H1 (cell line): ENCODE results near the gene MYOG. TPM values are rescaled to one million over a fixed set of nuclear protein-coding genes. Genes with fewer than 3 reads are reported as not detected.

Experiments
- CTCF ChIA-PET: fragments of 300-600 bp; sonication (Branson Sonifier 250); formaldehyde crosslinking; loops from one replicate; lab custom pipeline; 2021; ENCODE audit not compliant: partially characterized antibody; lab: Charles Lee
- POLR2A ChIA-PET: fragments of 300-600 bp; sonication (Branson Sonifier 250); formaldehyde crosslinking; loops from one replicate; lab custom pipeline; 2021; ENCODE audit warnings: inconsistent platforms; ENCODE audit not compliant: partially characterized antibody; lab: Charles Lee
- DNase-seq, 2 experiments: peaks; one replicate each; pipeline versions ENCODE4 v3.0.0 to v3.0.0-alpha.2; 2010 to 2022; ENCODE audit warnings: low spot score in 2 of 2, low read depth in 1 of 2, mixed read lengths in 1 of 2
- FAIRE-seq: peaks from 2 replicates; lab custom pipeline; 2011; peaks lifted over from hg19 to GRCh38; lab: Jason Lieb, UNC
- H2AFZ ChIP-seq: 2 replicates; pipeline ENCODE4 v1.8.1; 2012; ENCODE audit warnings: low read length, inconsistent platforms
- H2AK5ac ChIP-seq: 2 replicates; pipeline ENCODE4 v1.6.1; 2013; ENCODE audit warnings: low read depth, low read length
- H2BK120ac ChIP-seq: replicated peaks from 2 replicates; pipeline ENCODE3; 2013; ENCODE audit warnings: low read depth, low read length, inconsistent platforms
- H2BK12ac ChIP-seq: 2 replicates; pipeline ENCODE4 v1.6.1; 2013; ENCODE audit warnings: low read depth, low read length
- H2BK15ac ChIP-seq: 2 replicates; pipeline ENCODE4 v1.6.1; 2013; ENCODE audit warnings: low read length
- H2BK20ac ChIP-seq: 2 replicates; pipeline ENCODE4 v1.6.1; 2013; ENCODE audit warnings: low read length
- H2BK5ac ChIP-seq: 2 replicates; pipeline ENCODE4 v1.6.1; 2013; ENCODE audit warnings: low read depth, low read length
- H3K14ac ChIP-seq: 2 replicates; pipeline ENCODE4 v1.6.1; 2013; ENCODE audit warnings: inconsistent platforms; ENCODE audit not compliant: insufficient read length
- H3K18ac ChIP-seq: 2 replicates; pipeline ENCODE4 v1.6.1; 2013; ENCODE audit warnings: low read length; ENCODE audit errors: extremely low read depth
- H3K23ac ChIP-seq: 2 replicates; pipeline ENCODE4 v1.6.1; 2013; ENCODE audit warnings: inconsistent platforms; ENCODE audit not compliant: insufficient read length
- H3K23me2 ChIP-seq: 2 replicates; pipeline ENCODE4 v1.6.1; 2013; ENCODE audit warnings: low read depth, low read length
- H3K27ac ChIP-seq: 2 replicates; pipeline ENCODE4 v1.6.1; 2011; ENCODE audit warnings: low read depth, low read length, inconsistent platforms
- H3K27me3 ChIP-seq, 4 experiments: replicated peaks in 1 of 4; 1 replicate in 1 of 4; 2 replicates in 3 of 4; pipeline versions ENCODE4 v1.6.1 to v1.8.1; 2011 to 2013; ENCODE audit warnings: low read length in 3 of 4, mild to moderate bottlenecking in 3 of 4, inconsistent platforms in 2 of 4, mixed read lengths in 2 of 4, moderate library complexity in 1 of 4; ENCODE audit not compliant: control insufficient read depth in 3 of 4, insufficient read depth in 3 of 4; ENCODE audit errors: extremely low read depth in 1 of 4
- H3K36me3 ChIP-seq, 4 experiments: 2 replicates each; pipeline versions ENCODE4 v1.6.1 to v1.8.1; 2011 to 2013; ENCODE audit warnings: mild to moderate bottlenecking in 4 of 4, low read length in 3 of 4, moderate library complexity in 2 of 4, control low read depth in 1 of 4, inconsistent platforms in 1 of 4; ENCODE audit not compliant: insufficient read depth in 4 of 4, control insufficient read depth in 2 of 4
- H3K4ac ChIP-seq: replicated peaks from 2 replicates; pipeline ENCODE3; 2013; ENCODE audit warnings: low read length, low read depth, mixed read lengths, inconsistent platforms; ENCODE audit not compliant: insufficient read length
- H3K4me1 ChIP-seq, 4 experiments: replicated peaks in 1 of 4; 1 replicate in 1 of 4; 2 replicates in 3 of 4; pipeline versions ENCODE4 v1.6.1 to v1.8.1; 2011 to 2013; ENCODE audit warnings: low read length in 3 of 4, inconsistent platforms in 2 of 4, mixed read lengths in 1 of 4; ENCODE audit not compliant: insufficient read depth in 4 of 4, control insufficient read depth in 3 of 4
- H3K4me2 ChIP-seq, 2 experiments: 2 replicates each; pipeline versions ENCODE4 v1.6.1 to v1.8.1; 2011 to 2013; ENCODE audit warnings: low read depth in 2 of 2, low read length in 2 of 2, control low read depth in 1 of 2, inconsistent platforms in 1 of 2, mild to moderate bottlenecking in 1 of 2; ENCODE audit not compliant: insufficient read depth in 1 of 2
- H3K4me3 ChIP-seq, 4 experiments: fragments of 200-600, 300-600 bp in 1 of 4; sonication (generic), shearing (Covaris generic), sonication (Bioruptor Twin) in 1 of 4; 2 replicates each; pipeline versions ENCODE4 v1.5.1 to v1.8.1; 2011 to 2016; ENCODE audit warnings: low read length in 4 of 4, low read depth in 3 of 4, control low read depth in 2 of 4, inconsistent platforms in 2 of 4, mild to moderate bottlenecking in 2 of 4, mixed read lengths in 1 of 4, moderate library complexity in 1 of 4; ENCODE audit not compliant: insufficient read depth in 2 of 4; ENCODE audit errors: extremely low read depth in 1 of 4
- H3K56ac ChIP-seq: replicated peaks from 2 replicates; pipeline ENCODE3; 2013; ENCODE audit warnings: low read depth, mild to moderate bottlenecking, mixed read lengths, low read length, inconsistent platforms; ENCODE audit not compliant: insufficient read length
- H3K79me1 ChIP-seq: 2 replicates; pipeline ENCODE4 v1.6.1; 2013; ENCODE audit warnings: low read depth, low read length, control low read depth
- H3K79me2 ChIP-seq, 2 experiments: 2 replicates each; pipeline versions ENCODE4 v1.6.1 to v1.8.1; 2012 to 2013; ENCODE audit warnings: low read length in 2 of 2, mild to moderate bottlenecking in 2 of 2, inconsistent platforms in 1 of 2; ENCODE audit not compliant: insufficient read depth in 2 of 2, control insufficient read depth in 1 of 2
- H3K9ac ChIP-seq, 4 experiments: replicated peaks in 1 of 4; 1 replicate in 1 of 4; 2 replicates in 3 of 4; pipeline versions ENCODE4 v1.6.1 to v1.8.1; 2011 to 2013; ENCODE audit warnings: low read depth in 3 of 4, low read length in 3 of 4, control low read depth in 2 of 4, mild to moderate bottlenecking in 2 of 4, moderate library complexity in 2 of 4, inconsistent platforms in 1 of 4; ENCODE audit errors: extremely low read depth in 1 of 4
- H3K9me3 ChIP-seq, 2 experiments: 2 replicates each; pipeline versions ENCODE4 v1.6.1 to v1.8.1; 2012 to 2013; ENCODE audit warnings: mild to moderate bottlenecking in 2 of 2, moderate library complexity in 2 of 2, control low read depth in 1 of 2, inconsistent platforms in 1 of 2, low read depth in 1 of 2, low read length in 1 of 2, mixed read lengths in 1 of 2; ENCODE audit not compliant: insufficient read depth in 2 of 2
- H4K20me1 ChIP-seq, 2 experiments: replicated peaks in 1 of 2; 2 replicates each; pipeline versions ENCODE3 to v1.8.1; 2011 to 2013; ENCODE audit warnings: inconsistent platforms in 2 of 2, low read length in 2 of 2, mild to moderate bottlenecking in 1 of 2; ENCODE audit not compliant: insufficient read depth in 2 of 2, control insufficient read depth in 1 of 2
- H4K5ac ChIP-seq: 2 replicates; pipeline ENCODE4 v1.6.1; 2013; ENCODE audit warnings: low read length, low read depth, mixed read lengths, inconsistent platforms; ENCODE audit not compliant: insufficient read length
- H4K8ac ChIP-seq: 2 replicates; pipeline ENCODE4 v1.8.0; 2013; ENCODE audit warnings: mild to moderate bottlenecking, moderate library complexity, low read length, inconsistent platforms; ENCODE audit not compliant: insufficient read depth; ENCODE audit errors: extremely low read depth
- H4K91ac ChIP-seq: replicated peaks from 2 replicates; pipeline ENCODE3; 2013; ENCODE audit warnings: low read length, mixed read lengths, inconsistent platforms; ENCODE audit not compliant: insufficient read length
- ATF2 ChIP-seq: IDR thresholded peaks from 2 replicates; pipeline ENCODE4 v1.6.1; 2012; ENCODE audit warnings: low read length, inconsistent platforms
- CEBPB ChIP-seq: IDR thresholded peaks from 2 replicates; pipeline ENCODE4 v1.6.1; 2012; ENCODE audit warnings: low read depth, low read length
- CHD1 ChIP-seq: IDR thresholded peaks from 2 replicates; pipeline ENCODE4 v1.6.1; 2012; ENCODE audit warnings: low read depth, low read length, improper control_type of control experiment
- EGR1 ChIP-seq: IDR thresholded peaks from 2 replicates; pipeline ENCODE4 v1.6.1; 2011; ENCODE audit warnings: low read depth, low read length, borderline replicate concordance
- FOSL1 ChIP-seq: IDR thresholded peaks from 2 replicates; pipeline ENCODE4 v1.6.1; 2011; ENCODE audit warnings: mild to moderate bottlenecking, low read depth, low read length, moderate library complexity; ENCODE audit not compliant: insufficient read depth
- GABPA ChIP-seq: IDR thresholded peaks from 2 replicates; pipeline ENCODE4 v1.6.1; 2011; ENCODE audit warnings: mild to moderate bottlenecking, low read length, moderate library complexity, borderline replicate concordance; ENCODE audit not compliant: insufficient read depth
- MAX ChIP-seq: IDR thresholded peaks from 2 replicates; pipeline ENCODE4 v1.6.1; 2012; ENCODE audit warnings: inconsistent platforms
- NRF1 ChIP-seq: IDR thresholded peaks from 2 replicates; pipeline ENCODE4 v1.6.1; 2011; ENCODE audit warnings: mild to moderate bottlenecking, low read depth, low read length, improper control_type of control experiment
- RFX5 ChIP-seq: IDR thresholded peaks from 2 replicates; pipeline ENCODE4 v1.6.1; 2011; ENCODE audit warnings: low read depth, low read length, improper control_type of control experiment, borderline replicate concordance
- SP2 ChIP-seq: IDR thresholded peaks from 2 replicates; pipeline ENCODE4 v1.6.1; 2012; ENCODE audit warnings: mild to moderate bottlenecking, low read length, inconsistent platforms
- USF2 ChIP-seq: IDR thresholded peaks from 2 replicates; pipeline ENCODE4 v1.6.1; 2011; ENCODE audit warnings: low read length, improper control_type of control experiment
- WGBS, 2 experiments: shearing (Covaris generic) in 1 of 2; methylation state at CpG; one replicate each; pipeline versions ENCODE4 v1.1.6 to v1.1.7; 2013 to 2015; ENCODE audit warnings: low lambda C conversion rate in 2 of 2, mixed read lengths in 2 of 2, inconsistent platforms in 1 of 2, low coverage in 1 of 2, missing lambda C conversion rate in 1 of 2; ENCODE audit not compliant: insufficient replicate concordance in 2 of 2, insufficient coverage in 1 of 2, insufficient read length in 1 of 2; ENCODE audit errors: extremely low coverage in 1 of 2, missing lambda C conversion rate in 1 of 2; 5-methylcytosine and 5-hydroxymethylcytosine counted together
- polyA plus RNA-seq, 7 experiments: library from polyadenylated mRNA; depleted of rRNA in 3 of 7; stranded (reverse) in 5 of 7; unstranded in 2 of 7; fragments of >200 nt in 5 of 7; fragments of 200-250 nt in 2 of 7; gene quantifications; 1 replicate in 5 of 7; 2 replicates in 1 of 7; 4 replicates in 1 of 7; pipeline versions ENCODE4 v1.2.1 to v1.2.3, GENCODE V29; 2011 to 2013; ENCODE audit warnings: missing spikeins in 2 of 7, mixed read lengths in 2 of 7
- total RNA-seq: library from RNA; stranded (reverse); fragmentation: NEBNext Ultra II Directional; extraction: Animal tissue kit (Norgen Biotek cat#: 25700); gene quantifications from 2 replicates; pipeline ENCODE4 v1.2.1, GENCODE V29; 2021

MYOG gene
- total and polyA plus RNA-seq, 2 of the 8 experiments (the other 6 are each of a cell fraction or from before 2014, with no cell fraction given), result not detected

GRCh38 chr1:203033917-203034316 lies 51.9 kb downstream of the MYOG start:
- no peaks in the 10 kb centered on the region for H3K79me2 ChIP-seq
- no peaks in the 10 kb centered on the region for H3K23me2 ChIP-seq
- no peak overlapping the region for H3K23ac ChIP-seq
- no peak overlapping the region for H4K91ac ChIP-seq
- no peak overlapping the region for H3K9ac ChIP-seq
- WGBS, 2 experiments, result 77% methylated on average over 2 of the region's 2 CpGs; no CpG with 5 or more reads in 1 of the 2 experiments
- no peak overlapping the region for H3K4me2 ChIP-seq
- no peak overlapping the region; the same call in 1 of the 2 replicates for H2AK5ac ChIP-seq
- H3K36me3 ChIP-seq, result no peaks in the 10 kb centered on the region; a peak in 1 of 8 replicates
- H3K18ac ChIP-seq, result no peak overlapping the region; the same call in 1 of the 2 replicates
- H2BK120ac ChIP-seq, result no peak overlapping the region
- no peak overlapping the region for H4K5ac ChIP-seq
- no peak for FAIRE-seq
- H4K8ac ChIP-seq, result no peak overlapping the region
- DNase-seq, result no peak
- H3K9me3 ChIP-seq, result no peaks in the 10 kb centered on the region
- no peak overlapping the region for H2BK5ac ChIP-seq
- H3K27me3 ChIP-seq, result no peaks in the 10 kb centered on the region; a peak in 2 of 7 replicates
- no peak overlapping the region for H2BK12ac ChIP-seq
- H3K4ac ChIP-seq, result no peak overlapping the region
- H2BK20ac ChIP-seq, result no peak overlapping the region
- ChIA-PET CTCF (interaction anchor here (0.7 to 49.7 kb wide), 15 partner anchors 7 to 306 kb away, joined by 3 to 1089 read pairs (median 5); partner anchors contain the start of genes ADORA1 and PPFIA4), POLR2A (interaction anchor here (0.9 to 1.9 kb wide), 2 partner anchors 9 to 19 kb away, joined by 3 to 4 read pairs; no protein-coding TSS in a partner anchor)
- no peak overlapping the region for H3K27ac ChIP-seq
- H4K20me1 ChIP-seq, result no peaks in the 10 kb centered on the region
- H3K4me1 ChIP-seq, result peaks cover 0 to 10% (median 2%) of the 10 kb centered on the region in 4 experiments; a peak in 5 of 7 replicates
- H2BK15ac ChIP-seq, result no peak overlapping the region
- H3K56ac ChIP-seq, result no peak overlapping the region
- no peaks in the 10 kb centered on the region; the same call in 1 of the 2 replicates for H3K79me1 ChIP-seq
- no peak overlapping the region for H3K14ac ChIP-seq
- no peak overlapping the region for H3K4me3 ChIP-seq
- no peak overlapping the region for H2AFZ ChIP-seq
- TF ChIP-seq ATF2 (no peak), FOSL1 (no peak), USF2 (no peak), MAX (no peak), SP2 (no peak), CHD1 (no peak), GABPA (no peak), EGR1 (no peak), RFX5 (no peak), NRF1 (no peak), CEBPB (no peak)
